ENCODE measurements around the gene SUFU. TPM values are rescaled to one million over a fixed set of nuclear protein-coding genes. Genes with fewer than 3 reads are reported as not detected.

Gene SUFU
- total and polyA plus RNA-seq, 2 of the 4 experiments (the other 2 are of a cell fraction), result 2.2 to 11.0 TPM

GRCh38 chr10:102627291-102627735, 123.5 kb downstream of the SUFU start:
- Histone ChIP-seq H3K4me2 (ENCODE audit: low read depth, low read length) (0 out of 2 replicates have a peak overlapping the region, but pooled peaks have one; percentile 4), H3K79me1 (ENCODE audit: low read depth in 1 of 2, low read length in 2 of 2) (peaks cover 29 to 64% of the 10 kb centered on the region in 2 experiments), H3K56ac (ENCODE audit: extremely low read depth, insufficient read depth, low read length) (peak overlapping the region; percentile 93), H2BK20ac (ENCODE audit: low read depth, low read length) (peak overlapping the region; percentile 65), H2AK5ac (ENCODE audit: low read depth, low read length) (peak overlapping the region; percentile 99), H2BK15ac (ENCODE audit: low read depth, low read length) (peak overlapping the region; percentile 99; the same call in 2 of the 3 replicates), H3K9me1 (ENCODE audit: insufficient read depth, low read length) (peaks cover 49% of the 10 kb centered on the region), H2AFZ (replicated peaks; ENCODE audit: low read length, poor library complexity) (peak overlapping the region; percentile 87), H3K9ac (ENCODE audit: low read depth, low read length) (peak overlapping the region; percentile 58), H3K27ac (ENCODE audit: insufficient read depth, low read length) (peak overlapping the region; percentile 98), H4K5ac (ENCODE audit: low read depth, low read length) (peak overlapping the region; percentile 97), H2BK120ac (ENCODE audit: low read depth, low read length) (peak overlapping the region; percentile 99), H3K27me3 (ENCODE audit: control insufficient read depth, insufficient read depth, low read length) (no peaks in the 10 kb centered on the region), H3K4ac (ENCODE audit: low read depth, low read length) (peak overlapping the region; percentile 98), H4K91ac (ENCODE audit: insufficient read depth, low read depth, low read length) (peak overlapping the region; percentile 100), H3K36me3 (ENCODE audit: control insufficient read depth, insufficient read depth, low read length) (peaks cover 4% of the 10 kb centered on the region; the same call in 1 of the 2 replicates), H3K14ac (replicated peaks; ENCODE audit: low read depth, low read length) (peak overlapping the region; percentile 99), H3K23ac (ENCODE audit: low read depth, low read length) (peak overlapping the region; percentile 89), H2AK9ac (replicated peaks; ENCODE audit: low read depth, low read length, poor library complexity) (peak overlapping the region; percentile 99), H3K9me3 (ENCODE audit: control insufficient read depth, insufficient read depth, low read length) (no peaks in the 10 kb centered on the region), H3K4me3 (ENCODE audit: insufficient read depth, low read depth, low read length) (no peak overlapping the region), H4K20me1 (ENCODE audit: insufficient read depth, low read length) (no peaks in the 10 kb centered on the region), H4K8ac (ENCODE audit: low read depth in 2 of 2, low read length in 2 of 2) (peak overlapping the region; percentile 97 to 100), H3K18ac (ENCODE audit: low read depth, low read length) (peak overlapping the region; percentile 95), H3K4me1 (ENCODE audit: control insufficient read depth, insufficient read depth, low read length) (peaks cover 55% of the 10 kb centered on the region), H2BK5ac (ENCODE audit: low read depth, low read length, poor library complexity, severe bottlenecking) (peak overlapping the region; percentile 100)
- in situ Hi-C loops (cut with MboI; ENCODE audit: low sequenced_read_pairs) (no loop called here), intact Hi-C loops (cut with micrococcal nuclease) (no loop called here), dilution Hi-C loops (cut with HindIII; ENCODE audit: low sequenced_read_pairs, unreplicated experiment) (no loop called here)
- BruUV-seq (replicated peaks), result no TSS peak
- TF ChIP-seq MAFK (IDR thresholded peaks at IDR 0.05; ENCODE audit: low read depth, low read length), result no peak
- peak; percentile 23; the same call in 1 of the 2 replicates for TF ChIP-seq RFX5 (IDR thresholded peaks at IDR 0.05; ENCODE audit: low read depth, low read length)
- 31% methylated on average over 2 of the region's 12 CpGs; no CpG with 5 or more reads in 1 of the 2 experiments for WGBS, 2 experiments (ENCODE audit: extremely low coverage in 2 of 2, insufficient read length in 1 of 2)
- CTCF ChIA-PET, result interaction anchor here (0.8 kb wide), 1 partner anchor 123 kb away, joined by 5 read pairs; the partner anchor contains the start of gene SUFU
- DNase-seq (no peak), ATAC-seq (ENCODE audit: low read depth) (no peak)
- POLR2A ChIA-PET (ENCODE audit: unreplicated experiment), result interaction anchor here (1.0 kb wide), 1 partner anchor 15 kb away, joined by 3 read pairs; no protein-coding TSS in a partner anchor

Data from IMR-90 (cell line).